Ishikawa (cell line): ENCODE data around the gene UACA.

Experiments
- CEBPB ChIP-seq: IDR thresholded peaks from 2 replicates; pipeline ENCODE4 v1.6.1; 2012
- CREB1 ChIP-seq: IDR thresholded peaks from 2 replicates; pipeline ENCODE4 v1.6.1; 2012; ENCODE audit warnings: low read depth
- EP300 ChIP-seq: IDR thresholded peaks from 2 replicates; pipeline ENCODE4 v1.6.1; 2012; ENCODE audit warnings: borderline replicate concordance
- FOXM1 ChIP-seq: IDR thresholded peaks from 2 replicates; pipeline ENCODE4 v1.6.1; 2012; ENCODE audit warnings: low read depth, borderline replicate concordance
- NFIC ChIP-seq: IDR thresholded peaks from 2 replicates; pipeline ENCODE4 v1.6.1; 2012
- RAD21 ChIP-seq: IDR thresholded peaks from 2 replicates; pipeline ENCODE4 v1.6.1; 2012; ENCODE audit warnings: low read depth
- TAF1 ChIP-seq: IDR thresholded peaks from 2 replicates; pipeline ENCODE4 v1.6.1; 2012; ENCODE audit warnings: low read depth, mild to moderate bottlenecking
- ZBTB7A ChIP-seq: IDR thresholded peaks from 2 replicates; pipeline ENCODE4 v1.6.1; 2012; ENCODE audit warnings: low read depth
- TF ChIP-seq, protein P1 (sequence below): IDR thresholded peaks from 2 replicates; pipeline ENCODE4 v1.6.1; 2012; ENCODE audit warnings: low read depth, mild to moderate bottlenecking
- TF ChIP-seq, protein P2 (sequence below): IDR thresholded peaks from 2 replicates; pipeline ENCODE4 v1.6.1; 2012
- TF ChIP-seq, protein P3 (sequence below): IDR thresholded peaks from 2 replicates; pipeline ENCODE4 v1.6.1; 2012

DNA sequence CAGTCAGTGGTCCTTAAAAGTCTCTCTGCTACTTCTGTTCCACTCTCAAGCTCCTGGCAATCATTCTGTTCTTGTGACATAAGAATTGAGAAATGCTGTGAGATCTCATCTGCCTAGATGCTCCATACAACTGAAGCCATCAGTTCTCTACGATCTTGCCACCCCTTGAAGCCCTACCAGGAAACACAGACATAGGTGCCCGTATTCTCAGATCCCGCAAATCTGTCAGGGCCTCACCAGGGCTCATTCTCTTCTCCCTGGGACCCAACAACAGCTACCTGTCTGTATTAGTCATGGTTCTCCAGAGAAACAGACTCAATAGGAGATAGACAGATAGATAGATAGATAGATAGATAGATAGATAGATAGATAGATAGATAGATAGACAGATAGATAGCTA is 149.1 kb downstream of the UACA start:
- TF ChIP-seq EP300 = no peak
- TF ChIP-seq CREB1 = no peak
- TF ChIP-seq RAD21 = no peak
- TF ChIP-seq, protein P1, sequence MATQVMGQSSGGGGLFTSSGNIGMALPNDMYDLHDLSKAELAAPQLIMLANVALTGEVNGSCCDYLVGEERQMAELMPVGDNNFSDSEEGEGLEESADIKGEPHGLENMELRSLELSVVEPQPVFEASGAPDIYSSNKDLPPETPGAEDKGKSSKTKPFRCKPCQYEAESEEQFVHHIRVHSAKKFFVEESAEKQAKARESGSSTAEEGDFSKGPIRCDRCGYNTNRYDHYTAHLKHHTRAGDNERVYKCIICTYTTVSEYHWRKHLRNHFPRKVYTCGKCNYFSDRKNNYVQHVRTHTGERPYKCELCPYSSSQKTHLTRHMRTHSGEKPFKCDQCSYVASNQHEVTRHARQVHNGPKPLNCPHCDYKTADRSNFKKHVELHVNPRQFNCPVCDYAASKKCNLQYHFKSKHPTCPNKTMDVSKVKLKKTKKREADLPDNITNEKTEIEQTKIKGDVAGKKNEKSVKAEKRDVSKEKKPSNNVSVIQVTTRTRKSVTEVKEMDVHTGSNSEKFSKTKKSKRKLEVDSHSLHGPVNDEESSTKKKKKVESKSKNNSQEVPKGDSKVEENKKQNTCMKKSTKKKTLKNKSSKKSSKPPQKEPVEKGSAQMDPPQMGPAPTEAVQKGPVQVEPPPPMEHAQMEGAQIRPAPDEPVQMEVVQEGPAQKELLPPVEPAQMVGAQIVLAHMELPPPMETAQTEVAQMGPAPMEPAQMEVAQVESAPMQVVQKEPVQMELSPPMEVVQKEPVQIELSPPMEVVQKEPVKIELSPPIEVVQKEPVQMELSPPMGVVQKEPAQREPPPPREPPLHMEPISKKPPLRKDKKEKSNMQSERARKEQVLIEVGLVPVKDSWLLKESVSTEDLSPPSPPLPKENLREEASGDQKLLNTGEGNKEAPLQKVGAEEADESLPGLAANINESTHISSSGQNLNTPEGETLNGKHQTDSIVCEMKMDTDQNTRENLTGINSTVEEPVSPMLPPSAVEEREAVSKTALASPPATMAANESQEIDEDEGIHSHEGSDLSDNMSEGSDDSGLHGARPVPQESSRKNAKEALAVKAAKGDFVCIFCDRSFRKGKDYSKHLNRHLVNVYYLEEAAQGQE = no peak
- TF ChIP-seq, protein P2, sequence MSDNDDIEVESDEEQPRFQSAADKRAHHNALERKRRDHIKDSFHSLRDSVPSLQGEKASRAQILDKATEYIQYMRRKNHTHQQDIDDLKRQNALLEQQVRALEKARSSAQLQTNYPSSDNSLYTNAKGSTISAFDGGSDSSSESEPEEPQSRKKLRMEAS = no peak
- TF ChIP-seq FOXM1 = no peak
- TF ChIP-seq ZBTB7A = no peak
- TF ChIP-seq, protein P3, sequence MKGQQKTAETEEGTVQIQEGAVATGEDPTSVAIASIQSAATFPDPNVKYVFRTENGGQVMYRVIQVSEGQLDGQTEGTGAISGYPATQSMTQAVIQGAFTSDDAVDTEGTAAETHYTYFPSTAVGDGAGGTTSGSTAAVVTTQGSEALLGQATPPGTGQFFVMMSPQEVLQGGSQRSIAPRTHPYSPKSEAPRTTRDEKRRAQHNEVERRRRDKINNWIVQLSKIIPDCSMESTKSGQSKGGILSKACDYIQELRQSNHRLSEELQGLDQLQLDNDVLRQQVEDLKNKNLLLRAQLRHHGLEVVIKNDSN = no peak
- TF ChIP-seq TAF1 = no peak
- no peak for TF ChIP-seq NFIC
- no peak for TF ChIP-seq CEBPB
